ENCODE measurements around the gene PRELID2.

Gene PRELID2

GRCh38 chr5:145812877-145813276, 22.3 kb downstream of the PRELID2 start:
- H3K27me3 ChIP-seq (replicated peaks): no peaks in the 10 kb centered on the region
- no peak for DNase-seq
- TF ChIP-seq CTCF (IDR thresholded peaks at IDR 0.05; ENCODE audit: low read depth, low read length, missing control alignments): no peak
- H3K36me3 ChIP-seq (replicated peaks): no peaks in the 10 kb centered on the region
- H3K27ac ChIP-seq: no peak overlapping the region
- in situ Hi-C loops (cut with HindIII; ENCODE audit: low pct_ligation_motif_present, low sequenced_read_pairs): no loop called here
- no peak overlapping the region for H3K4me3 ChIP-seq (ENCODE audit: low read depth, low read length)

DNA sequence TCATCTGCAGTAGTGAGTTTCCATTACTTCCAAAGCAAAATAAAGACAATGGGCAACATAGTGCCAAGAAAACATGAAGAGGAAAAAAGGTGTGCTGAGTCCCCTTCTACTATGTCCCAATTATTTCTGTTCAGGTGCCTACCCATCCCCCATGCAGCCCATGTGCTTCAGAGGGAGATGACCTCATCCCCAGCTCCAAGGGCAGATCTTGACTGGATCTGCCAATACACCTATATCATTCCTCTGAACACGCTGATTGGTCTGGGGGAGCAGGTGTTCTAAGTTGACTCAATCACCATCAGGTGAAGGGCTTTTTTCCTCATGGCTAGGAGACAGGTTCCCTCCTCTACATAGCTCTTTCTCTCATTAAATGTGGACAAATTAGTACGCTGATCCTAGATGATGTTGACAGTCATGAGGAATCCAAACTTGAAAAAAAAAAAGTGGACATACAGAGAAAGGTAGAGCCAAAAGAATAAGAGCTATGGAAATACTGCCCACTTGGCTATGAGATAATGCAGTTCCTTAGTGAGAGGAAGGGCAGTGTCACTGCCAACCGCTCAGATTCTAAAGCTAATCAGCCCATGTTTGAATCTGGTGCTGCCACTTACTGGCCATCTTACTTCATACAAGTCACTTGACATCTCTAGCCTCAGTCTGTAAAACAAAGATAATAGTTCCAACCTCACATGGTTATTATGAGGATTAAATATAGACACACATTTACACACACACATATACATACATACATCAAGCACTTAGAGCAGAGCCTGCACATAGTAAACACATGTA, 23.1 kb downstream of the PRELID2 start:
- in situ Hi-C loops (cut with HindIII; ENCODE audit: low pct_ligation_motif_present, low sequenced_read_pairs): no loop called here
- TF ChIP-seq CTCF (IDR thresholded peaks at IDR 0.05; ENCODE audit: low read depth, low read length, missing control alignments): peak; percentile 54
- Histone ChIP-seq H3K27me3 (replicated peaks) (no peaks in the 10 kb centered on the region), H3K4me3 (ENCODE audit: low read depth, low read length) (no peak overlapping the region), H3K27ac (no peak overlapping the region), H3K36me3 (replicated peaks) (no peaks in the 10 kb centered on the region)
- peak; percentile 53 for DNase-seq

GRCh38 chr5:145806923-145807322, 28.2 kb downstream of the PRELID2 start:
- Histone ChIP-seq H3K27me3 (replicated peaks) (no peaks in the 10 kb centered on the region), H3K36me3 (replicated peaks) (no peaks in the 10 kb centered on the region), H3K27ac (no peak overlapping the region), H3K4me3 (ENCODE audit: low read depth, low read length) (no peak overlapping the region)
- no peak for TF ChIP-seq CTCF (IDR thresholded peaks at IDR 0.05; ENCODE audit: low read depth, low read length, missing control alignments)
- DNase-seq: no peak
- in situ Hi-C loops (cut with HindIII; ENCODE audit: low pct_ligation_motif_present, low sequenced_read_pairs): no loop called here

DNA sequence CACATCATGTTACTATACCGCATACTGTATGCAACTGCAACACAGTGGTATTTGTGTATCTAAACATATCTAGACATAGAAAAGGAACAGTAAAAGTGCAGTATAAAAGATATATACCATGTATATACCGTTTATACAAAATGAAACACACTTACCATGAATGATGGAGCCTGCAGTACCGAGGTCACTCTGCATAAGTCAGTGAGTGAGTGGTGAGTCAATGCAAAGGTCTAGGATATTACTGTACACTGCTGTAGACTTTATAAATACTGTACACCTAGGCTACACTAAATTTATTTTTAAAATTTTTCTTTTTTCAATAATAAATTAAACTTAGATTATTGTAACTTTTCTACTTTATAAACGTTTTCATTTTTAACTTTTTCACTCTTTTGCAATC, 29.3 kb downstream of the PRELID2 start:
- no peak for TF ChIP-seq CTCF (IDR thresholded peaks at IDR 0.05; ENCODE audit: low read depth, low read length, missing control alignments)
- Histone ChIP-seq H3K36me3 (replicated peaks) (no peaks in the 10 kb centered on the region), H3K4me3 (ENCODE audit: low read depth, low read length) (no peak overlapping the region), H3K27me3 (replicated peaks) (no peaks in the 10 kb centered on the region), H3K27ac (no peak overlapping the region)
- no peak for DNase-seq
- in situ Hi-C loops (cut with HindIII; ENCODE audit: low pct_ligation_motif_present, low sequenced_read_pairs): no loop called here

DNA sequence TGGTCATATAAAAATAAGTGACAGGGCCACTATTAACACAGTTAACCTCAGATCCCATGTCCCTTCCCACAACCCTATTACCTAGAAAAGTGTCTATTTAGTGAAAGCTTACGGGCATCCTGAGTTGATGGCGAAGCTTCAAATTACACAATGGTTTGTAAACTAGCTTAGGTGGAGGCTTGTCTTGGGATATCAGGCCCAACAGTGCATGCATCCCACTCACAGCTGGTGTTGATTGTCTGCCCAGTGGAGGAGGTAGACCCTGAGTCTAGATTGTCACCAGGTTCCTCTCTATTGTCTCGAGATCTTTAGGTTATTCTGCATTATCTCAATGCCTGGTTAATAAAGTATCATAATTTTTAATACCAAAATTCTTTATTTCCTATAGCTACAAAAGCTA, 30.4 kb downstream of the PRELID2 start:
- Histone ChIP-seq H3K27me3 (replicated peaks) (no peaks in the 10 kb centered on the region), H3K4me3 (ENCODE audit: low read depth, low read length) (no peak overlapping the region), H3K27ac (no peak overlapping the region), H3K36me3 (replicated peaks) (no peaks in the 10 kb centered on the region)
- in situ Hi-C loops (cut with HindIII; ENCODE audit: low pct_ligation_motif_present, low sequenced_read_pairs): no loop called here
- TF ChIP-seq CTCF (IDR thresholded peaks at IDR 0.05; ENCODE audit: low read depth, low read length, missing control alignments): no peak
- DNase-seq: no peak
